DND-41 (cell line): ENCODE measurements around the gene PSG11.
"Not testable (repeated sequence)": the region's sequence is repeated elsewhere in the genome, so short reads cannot be mapped to it uniquely, and the experiment has no call there.

ENCODE experiments used
- CTCF ChIP-seq: IDR thresholded peaks from 2 replicates; pipeline ENCODE4 v1.5.1; 2012; ENCODE audit warnings: borderline replicate concordance, low read length, moderate library complexity, mild to moderate bottlenecking; ENCODE audit not compliant: poor library complexity, severe bottlenecking; ENCODE audit errors: extremely low read depth
- EZH2 ChIP-seq: IDR thresholded peaks from 3 replicates; pipeline ENCODE4 v1.6.1; 2012; ENCODE audit warnings: borderline replicate concordance, low read depth, mild to moderate bottlenecking, moderate library complexity, low read length, inconsistent platforms; ENCODE audit not compliant: severe bottlenecking

- not testable (repeated sequence) for TF ChIP-seq EZH2, CTCF
Measured at GRCh38 chr19:42971451-42971850, 54.8 kb downstream of the PSG11 start.
